A549 (cell line): ENCODE results near the gene CIBAR2.

Source experiments
- EP300 ChIP-seq, 2 experiments: fragments of >200 bp; sonication (Bioruptor Twin); formaldehyde crosslinking; IDR thresholded peaks; 2 replicates in 1 of 2; 3 replicates in 1 of 2; pipeline ENCODE4 v1.6.1; 2016 to 2017
- HDAC2 ChIP-seq: fragments of 200-600 bp; sonication (generic); IDR thresholded peaks from 2 replicates; pipeline ENCODE4 v1.6.1; 2016
- HOXB5 ChIP-seq: fragments of 250-450 bp; sonication (Bioruptor Pico); IDR thresholded peaks from 2 replicates; pipeline ENCODE4 v1.5.0; 2020; ENCODE audit warnings: mild to moderate bottlenecking, moderate library complexity
- MYC ChIP-seq: IDR thresholded peaks from 2 replicates; pipeline ENCODE4 v1.6.1; 2012; ENCODE audit warnings: mild to moderate bottlenecking, inconsistent platforms, low read length, improper control_type of control experiment, borderline replicate concordance
- TF ChIP-seq, protein P1 (sequence below): fragments of >200 bp; sonication (Bioruptor Twin); formaldehyde crosslinking; IDR thresholded peaks from 3 replicates; pipeline ENCODE4 v1.5.1; 2016
- TF ChIP-seq, protein P2 (sequence below): IDR thresholded peaks from 2 replicates; pipeline ENCODE4 v1.6.1; 2012
- TF ChIP-seq, protein P3 (sequence below): fragments of 250-450 bp; sonication (Bioruptor Pico); IDR thresholded peaks from 2 replicates; pipeline ENCODE4 v1.5.0; 2021; ENCODE audit warnings: mild to moderate bottlenecking, moderate library complexity, borderline replicate concordance

GRCh38 chr16:85103114-85104079 is 8.9 kb downstream of the CIBAR2 start:
- no peak for TF ChIP-seq EP300 (IDR thresholded peaks at IDR 0.05)
- TF ChIP-seq, protein P1, sequence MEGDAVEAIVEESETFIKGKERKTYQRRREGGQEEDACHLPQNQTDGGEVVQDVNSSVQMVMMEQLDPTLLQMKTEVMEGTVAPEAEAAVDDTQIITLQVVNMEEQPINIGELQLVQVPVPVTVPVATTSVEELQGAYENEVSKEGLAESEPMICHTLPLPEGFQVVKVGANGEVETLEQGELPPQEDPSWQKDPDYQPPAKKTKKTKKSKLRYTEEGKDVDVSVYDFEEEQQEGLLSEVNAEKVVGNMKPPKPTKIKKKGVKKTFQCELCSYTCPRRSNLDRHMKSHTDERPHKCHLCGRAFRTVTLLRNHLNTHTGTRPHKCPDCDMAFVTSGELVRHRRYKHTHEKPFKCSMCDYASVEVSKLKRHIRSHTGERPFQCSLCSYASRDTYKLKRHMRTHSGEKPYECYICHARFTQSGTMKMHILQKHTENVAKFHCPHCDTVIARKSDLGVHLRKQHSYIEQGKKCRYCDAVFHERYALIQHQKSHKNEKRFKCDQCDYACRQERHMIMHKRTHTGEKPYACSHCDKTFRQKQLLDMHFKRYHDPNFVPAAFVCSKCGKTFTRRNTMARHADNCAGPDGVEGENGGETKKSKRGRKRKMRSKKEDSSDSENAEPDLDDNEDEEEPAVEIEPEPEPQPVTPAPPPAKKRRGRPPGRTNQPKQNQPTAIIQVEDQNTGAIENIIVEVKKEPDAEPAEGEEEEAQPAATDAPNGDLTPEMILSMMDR = no peak
- TF ChIP-seq HDAC2 = no peak
- TF ChIP-seq HOXB5 (CRISPR knock-in tag) = no peak
- TF ChIP-seq, protein P2, sequence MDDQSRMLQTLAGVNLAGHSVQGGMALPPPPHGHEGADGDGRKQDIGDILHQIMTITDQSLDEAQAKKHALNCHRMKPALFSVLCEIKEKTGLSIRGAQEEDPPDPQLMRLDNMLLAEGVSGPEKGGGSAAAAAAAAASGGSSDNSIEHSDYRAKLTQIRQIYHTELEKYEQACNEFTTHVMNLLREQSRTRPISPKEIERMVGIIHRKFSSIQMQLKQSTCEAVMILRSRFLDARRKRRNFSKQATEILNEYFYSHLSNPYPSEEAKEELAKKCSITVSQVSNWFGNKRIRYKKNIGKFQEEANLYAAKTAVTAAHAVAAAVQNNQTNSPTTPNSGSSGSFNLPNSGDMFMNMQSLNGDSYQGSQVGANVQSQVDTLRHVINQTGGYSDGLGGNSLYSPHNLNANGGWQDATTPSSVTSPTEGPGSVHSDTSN = no peak
- no peak for TF ChIP-seq MYC
- TF ChIP-seq, protein P3, sequence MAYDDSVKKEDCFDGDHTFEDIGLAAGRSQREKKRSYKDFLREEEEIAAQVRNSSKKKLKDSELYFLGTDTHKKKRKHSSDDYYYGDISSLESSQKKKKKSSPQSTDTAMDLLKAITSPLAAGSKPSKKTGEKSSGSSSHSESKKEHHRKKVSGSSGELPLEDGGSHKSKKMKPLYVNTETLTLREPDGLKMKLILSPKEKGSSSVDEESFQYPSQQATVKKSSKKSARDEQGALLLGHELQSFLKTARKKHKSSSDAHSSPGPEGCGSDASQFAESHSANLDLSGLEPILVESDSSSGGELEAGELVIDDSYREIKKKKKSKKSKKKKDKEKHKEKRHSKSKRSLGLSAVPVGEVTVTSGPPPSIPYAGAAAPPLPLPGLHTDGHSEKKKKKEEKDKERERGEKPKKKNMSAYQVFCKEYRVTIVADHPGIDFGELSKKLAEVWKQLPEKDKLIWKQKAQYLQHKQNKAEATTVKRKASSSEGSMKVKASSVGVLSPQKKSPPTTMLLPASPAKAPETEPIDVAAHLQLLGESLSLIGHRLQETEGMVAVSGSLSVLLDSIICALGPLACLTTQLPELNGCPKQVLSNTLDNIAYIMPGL (CRISPR knock-in tag) = no peak
